SU-DHL-6 (cell line): ENCODE measurements around the gene MEGF6.

Source experiments
- H2AFZ ChIP-seq: fragments of 200-600 bp; sonication (generic); 2 replicates; pipeline ENCODE4 v1.6.1; 2014; ENCODE audit warnings: low read depth, mild to moderate bottlenecking, moderate library complexity, mixed read lengths, antibody characterized with exemption, low read length; ENCODE audit not compliant: severe bottlenecking
- H3F3A ChIP-seq: fragments of 200-600 bp; shearing (Covaris generic); 2 replicates; pipeline ENCODE4 v1.6.0; 2016; ENCODE audit warnings: antibody characterized with exemption, mild to moderate bottlenecking; ENCODE audit not compliant: insufficient read depth
- H3K27ac ChIP-seq: fragments of 200-600 bp; sonication (generic); 2 replicates; pipeline ENCODE4 v1.5.1; 2016; ENCODE audit warnings: low read depth, mild to moderate bottlenecking, low read length, moderate library complexity, mixed read lengths
- H3K27me3 ChIP-seq: fragments of 200-600 bp; sonication (generic), shearing (Covaris generic); 2 replicates; pipeline ENCODE4 v1.6.0; 2014; ENCODE audit warnings: mild to moderate bottlenecking, low read length
- H3K36me3 ChIP-seq: fragments of 200-600 bp; sonication (generic); 2 replicates; pipeline ENCODE4 v1.6.1; 2014; ENCODE audit warnings: mild to moderate bottlenecking, low read length, mixed read lengths
- H3K4me2 ChIP-seq: fragments of 300-600, 200-600 bp; shearing (Covaris generic), sonication (generic); 2 replicates; pipeline ENCODE4 v1.6.0; 2014; ENCODE audit warnings: low read length, low read depth, mild to moderate bottlenecking; ENCODE audit not compliant: poor library complexity, severe bottlenecking
- H3K4me3 ChIP-seq: fragments of 200-600 bp; sonication (generic); 2 replicates; pipeline ENCODE4 v1.5.1; 2014; ENCODE audit warnings: antibody characterized with exemption, low read length, mild to moderate bottlenecking, mixed read lengths; ENCODE audit not compliant: insufficient read depth, poor library complexity, severe bottlenecking
- H3K79me2 ChIP-seq: fragments of 200-600 bp; sonication (generic); 2 replicates; pipeline ENCODE4 v1.6.1; 2014; ENCODE audit warnings: mild to moderate bottlenecking, low read length, moderate library complexity; ENCODE audit not compliant: insufficient read depth
- H3K9ac ChIP-seq: fragments of 200-600 bp; sonication (generic); 2 replicates; pipeline ENCODE4 v1.7.0; 2014; ENCODE audit warnings: mild to moderate bottlenecking, low read length
- H3K9me2 ChIP-seq: fragments of 200-600 bp; sonication (generic); replicated peaks from 2 replicates; pipeline ENCODE4 v1.6.1; 2014; ENCODE audit warnings: low read length; ENCODE audit not compliant: insufficient read depth
- H3K9me3 ChIP-seq: fragments of 200-600 bp; sonication (generic); 2 replicates; pipeline ENCODE4 v1.6.1; 2014; ENCODE audit warnings: low read length, mixed read lengths; ENCODE audit not compliant: insufficient read depth
- H4K20me1 ChIP-seq: fragments of 200-600 bp; sonication (generic); 2 replicates; pipeline ENCODE4 v1.6.1; 2014; ENCODE audit warnings: low read depth, mild to moderate bottlenecking, antibody characterized with exemption, low read length, moderate library complexity, mixed read lengths
- CTCF ChIP-seq: fragments of 200-600 bp; sonication (generic); IDR thresholded peaks from one replicate; pipeline ENCODE4 v1.5.1; 2017; ENCODE audit warnings: antibody characterized with exemption, mild to moderate bottlenecking, low read length, moderate library complexity; ENCODE audit not compliant: insufficient read depth, poor library complexity, severe bottlenecking
- EZH2phosphoT487 ChIP-seq: fragments of 200-600 bp; sonication (generic), shearing (Covaris generic); conservative IDR thresholded peaks from 2 replicates; pipeline ENCODE4 v1.6.1; 2018; ENCODE audit warnings: mild to moderate bottlenecking, antibody characterized with exemption, low read length, moderate library complexity, mixed read lengths

The MEGF6 gene

GRCh38 chr1:3640121-3640837 lies 29.0 kb upstream of the MEGF6 start:
- no peak overlapping the region for H3K4me2 ChIP-seq
- H3F3A ChIP-seq: no peaks in the 10 kb centered on the region
- no peaks in the 10 kb centered on the region for H3K79me2 ChIP-seq
- H2AFZ ChIP-seq: no peak overlapping the region
- no peaks in the 10 kb centered on the region for H3K9me2 ChIP-seq
- no peaks in the 10 kb centered on the region for H3K27me3 ChIP-seq
- no peaks in the 10 kb centered on the region for H3K9me3 ChIP-seq
- TF ChIP-seq CTCF (no peak), EZH2phosphoT487 (no peak)
- H3K27ac ChIP-seq: no peak overlapping the region
- H3K9ac ChIP-seq: no peak overlapping the region
- no peak overlapping the region for H3K4me3 ChIP-seq
- no peaks in the 10 kb centered on the region for H3K36me3 ChIP-seq
- H4K20me1 ChIP-seq: no peaks in the 10 kb centered on the region

GRCh38 chr1:3639397-3639911 lies 28.1 kb upstream of the MEGF6 start:
- no peaks in the 10 kb centered on the region for H3K36me3 ChIP-seq
- H3K27ac ChIP-seq: no peak overlapping the region
- H2AFZ ChIP-seq: no peak overlapping the region
- H3K9me2 ChIP-seq: no peaks in the 10 kb centered on the region
- TF ChIP-seq CTCF: no peak
- TF ChIP-seq EZH2phosphoT487: no peak
- no peak overlapping the region for H3K9ac ChIP-seq
- H3K4me3 ChIP-seq: no peak overlapping the region
- no peaks in the 10 kb centered on the region for H3K9me3 ChIP-seq
- H3K27me3 ChIP-seq: no peaks in the 10 kb centered on the region
- no peak overlapping the region for H3K4me2 ChIP-seq
- H3F3A ChIP-seq: no peaks in the 10 kb centered on the region
- no peaks in the 10 kb centered on the region for H3K79me2 ChIP-seq
- no peaks in the 10 kb centered on the region for H4K20me1 ChIP-seq

- Histone ChIP-seq H3K9me3 (no peaks in the 10 kb centered on the region), H4K20me1 (no peaks in the 10 kb centered on the region), H3K27me3 (no peaks in the 10 kb centered on the region), H3K9ac (no peak overlapping the region), H3K79me2 (no peaks in the 10 kb centered on the region), H2AFZ (no peak overlapping the region), H3K27ac (no peak overlapping the region), H3K36me3 (no peaks in the 10 kb centered on the region), H3K9me2 (no peaks in the 10 kb centered on the region), H3K4me3 (no peak overlapping the region), H3K4me2 (no peak overlapping the region), H3F3A (no peaks in the 10 kb centered on the region)
- TF ChIP-seq CTCF: no peak
- TF ChIP-seq EZH2phosphoT487: no peak
These were observed 27.4 kb upstream of the MEGF6 start for GRCh38 chr1:3638676-3639075.
